H1 (cell line): Measurements from ENCODE around the gene IL20RB.

ENCODE experiments used
- CTCF ChIP-seq, 3 experiments: IDR thresholded peaks; 1 replicate in 2 of 3; 2 replicates in 1 of 3; pipeline versions ENCODE4 v1.5.1 to v1.6.1; 2011; ENCODE audit warnings: low read length in 3 of 3, mild to moderate bottlenecking in 3 of 3, inconsistent platforms in 2 of 3, low read depth in 1 of 3, moderate library complexity in 1 of 3; ENCODE audit not compliant: insufficient read depth in 1 of 3; ENCODE audit errors: control extremely low read depth in 1 of 3
- EZH2 ChIP-seq: fragments of 200-600 bp; sonication (generic); IDR thresholded peaks from 2 replicates; pipeline ENCODE4 v1.7.1; 2012; ENCODE audit warnings: low read depth, mild to moderate bottlenecking, moderate library complexity, low read length, inconsistent platforms; ENCODE audit not compliant: severe bottlenecking
- HDAC6 ChIP-seq: IDR thresholded peaks from one replicate; pipeline ENCODE4 v1.7.1; 2012; ENCODE audit warnings: low read depth, mild to moderate bottlenecking, inconsistent platforms, low read length, moderate library complexity
- MAX ChIP-seq: IDR thresholded peaks from 2 replicates; pipeline ENCODE4 v1.6.1; 2012; ENCODE audit warnings: inconsistent platforms
- POLR2A ChIP-seq, 2 experiments: IDR thresholded peaks; 1 replicate in 1 of 2; 2 replicates in 1 of 2; pipeline ENCODE4 v1.6.1; 2011; ENCODE audit warnings: low read depth in 2 of 2, low read length in 2 of 2, mild to moderate bottlenecking in 2 of 2; ENCODE audit errors: control extremely low read depth in 1 of 2
- POLR2AphosphoS5 ChIP-seq: IDR thresholded peaks from 2 replicates; pipeline ENCODE4 v1.6.1; 2011; ENCODE audit warnings: low read depth, low read length
- RAD21 ChIP-seq, 2 experiments: IDR thresholded peaks in 1 of 2; conservative IDR thresholded peaks in 1 of 2; 2 replicates each; pipeline ENCODE4 v1.6.1; 2011; ENCODE audit warnings: low read depth in 2 of 2, low read length in 2 of 2, improper control_type of control experiment in 1 of 2, inconsistent platforms in 1 of 2, mild to moderate bottlenecking in 1 of 2, moderate library complexity in 1 of 2

GRCh38 chr3:137052298-137052697, 94.5 kb downstream of the IL20RB start:
- TF ChIP-seq MAX (no peak), POLR2AphosphoS5 (no peak), POLR2A (IDR thresholded peaks at IDR 0.05; ENCODE audit: control extremely low read depth in 1 of 2, low read depth in 2 of 2, low read length in 2 of 2) (no peak), RAD21 (IDR thresholded peaks at IDR 0.05 in 1 of 2, conservative IDR thresholded peaks at IDR 0.05 in 1 of 2; ENCODE audit: low read depth in 2 of 2, low read length in 2 of 2) (no peak), HDAC6 (no peak), EZH2 (no peak), CTCF (IDR thresholded peaks at IDR 0.05; ENCODE audit: control extremely low read depth in 1 of 3, insufficient read depth in 1 of 3, low read depth in 1 of 3, low read length in 3 of 3) (no peak)
